Measurements from ENCODE around the gene TTC33. TPM values are rescaled to one million over a fixed set of nuclear protein-coding genes. Genes with fewer than 3 reads are reported as not detected.

TTC33 gene
- polyA plus RNA-seq, 3 donors from 2014 or later = 10.5 to 18.1 (median 11.2) TPM

GRCh38 chr5:40774623-40775022, 18.9 kb upstream of the TTC33 start:
- Mint-ChIP-seq H3K36me3 (peaks cover 4 to 24% (median 21%) of the 10 kb centered on the region in 3 donors), H3K4me1 (peaks cover 5 to 22% of the 10 kb centered on the region in 2 donors), H3K9me3 (no peaks in the 10 kb centered on the region), H3K27ac (no peak overlapping the region), H3K4me3 (no peak overlapping the region), H3K27me3 (ENCODE audit: low read depth in 3 of 3) (peaks cover 0 to 2% (median 0%) of the 10 kb centered on the region in 3 donors)
- no peak for DNase-seq

GRCh38 chr5:40770764-40771163, 15.0 kb upstream of the TTC33 start:
- H3K9me3 Mint-ChIP-seq = no peaks in the 10 kb centered on the region
- peaks cover 16 to 32% (median 25%) of the 10 kb centered on the region in 3 donors for H3K36me3 Mint-ChIP-seq
- DNase-seq = no peak
- H3K4me3 Mint-ChIP-seq = no peak overlapping the region
- peaks cover 0 to 5% (median 0%) of the 10 kb centered on the region in 3 donors for H3K27me3 Mint-ChIP-seq (ENCODE audit: low read depth in 3 of 3)
- peaks cover 0 to 4% of the 10 kb centered on the region in 2 donors for H3K4me1 Mint-ChIP-seq
- H3K27ac Mint-ChIP-seq = peak overlapping the region in 1 of 6 donors; percentile 28

GRCh38 chr5:40762705-40763104, 6.9 kb upstream of the TTC33 start:
- H3K9me3 Mint-ChIP-seq = no peaks in the 10 kb centered on the region
- H3K4me1 Mint-ChIP-seq = no peaks in the 10 kb centered on the region
- peaks cover 16 to 33% (median 19%) of the 10 kb centered on the region in 3 donors for H3K36me3 Mint-ChIP-seq
- DNase-seq = no peak
- no peak overlapping the region for H3K4me3 Mint-ChIP-seq
- H3K27me3 Mint-ChIP-seq (ENCODE audit: low read depth in 3 of 3) = peaks cover 0 to 3% (median under 1%) of the 10 kb centered on the region in 3 donors
- no peak overlapping the region for H3K27ac Mint-ChIP-seq

- no peak for DNase-seq
- Mint-ChIP-seq H3K9me3 (no peaks in the 10 kb centered on the region), H3K27ac (peak overlapping the region in 1 of 6 donors; percentile 31), H3K27me3 (ENCODE audit: low read depth in 3 of 3) (peaks cover 0 to 3% (median 2%) of the 10 kb centered on the region in 3 donors), H3K4me3 (peak overlapping the region in 1 of 5 donors; percentile 42), H3K4me1 (peaks cover 1 to 13% of the 10 kb centered on the region in 2 donors), H3K36me3 (peaks cover 0 to 12% (median 5%) of the 10 kb centered on the region in 3 donors)
These were observed 1.6 kb upstream of the TTC33 start for GRCh38 chr5:40757400-40757799.

- H3K27me3 Mint-ChIP-seq (ENCODE audit: low read depth in 3 of 3) = peaks cover 0 to 3% (median 2%) of the 10 kb centered on the region in 3 donors
- H3K4me1 Mint-ChIP-seq = peaks cover 5 to 26% of the 10 kb centered on the region in 2 donors
- no peaks in the 10 kb centered on the region for H3K9me3 Mint-ChIP-seq
- peak; percentile 51 to 56 (median 56) for DNase-seq
- H3K4me3 Mint-ChIP-seq = no peak overlapping the region
- peaks cover under 1 to 8% (median 6%) of the 10 kb centered on the region in 3 donors for H3K36me3 Mint-ChIP-seq
- H3K27ac Mint-ChIP-seq = no peak overlapping the region
These were observed 711 bp downstream of the TTC33 start for GRCh38 chr5:40755093-40755406.

- Mint-ChIP-seq H3K4me3 (no peak overlapping the region), H3K27me3 (ENCODE audit: low read depth in 3 of 3) (peaks cover 0 to 3% (median 2%) of the 10 kb centered on the region in 3 donors), H3K36me3 (peaks cover 0 to 8% (median 6%) of the 10 kb centered on the region in 3 donors), H3K4me1 (peaks cover 5 to 26% of the 10 kb centered on the region in 2 donors), H3K9me3 (no peaks in the 10 kb centered on the region), H3K27ac (no peak overlapping the region)
- DNase-seq = peak; percentile 5 to 34 (median 16)
These were observed 1.2 kb downstream of the TTC33 start for GRCh38 chr5:40754381-40755092.

- H3K9me3 Mint-ChIP-seq = no peaks in the 10 kb centered on the region
- peaks cover 8 to 24% (median 15%) of the 10 kb centered on the region in 3 donors for H3K36me3 Mint-ChIP-seq
- H3K27ac Mint-ChIP-seq = no peak overlapping the region
- H3K4me1 Mint-ChIP-seq = peaks cover 9 to 24% of the 10 kb centered on the region in 2 donors
- H3K4me3 Mint-ChIP-seq = no peak overlapping the region
- H3K27me3 Mint-ChIP-seq (ENCODE audit: low read depth in 3 of 3) = peaks cover 0 to 3% (median 1%) of the 10 kb centered on the region in 3 donors
- DNase-seq = no peak
These were observed 9.1 kb downstream of the TTC33 start for GRCh38 chr5:40746703-40747102.

- H3K9me3 Mint-ChIP-seq = peaks cover 0 to 2% (median 0%) of the 10 kb centered on the region in 6 donors
- H3K4me1 Mint-ChIP-seq = peaks cover 8 to 15% of the 10 kb centered on the region in 2 donors
- no peak overlapping the region for H3K4me3 Mint-ChIP-seq
- no peak for DNase-seq
- H3K36me3 Mint-ChIP-seq = peaks cover 21 to 42% (median 29%) of the 10 kb centered on the region in 3 donors
- H3K27me3 Mint-ChIP-seq (ENCODE audit: low read depth in 3 of 3) = peaks cover 0 to 5% (median 0%) of the 10 kb centered on the region in 3 donors
- H3K27ac Mint-ChIP-seq = no peak overlapping the region
These were observed 12.0 kb downstream of the TTC33 start for GRCh38 chr5:40743771-40744170.

GRCh38 chr5:40738502-40738901, 17.3 kb downstream of the TTC33 start:
- Mint-ChIP-seq H3K27ac (no peak overlapping the region), H3K27me3 (ENCODE audit: low read depth in 3 of 3) (peaks cover 0 to 4% (median 3%) of the 10 kb centered on the region in 3 donors), H3K36me3 (peaks cover 21 to 39% (median 26%) of the 10 kb centered on the region in 3 donors), H3K9me3 (peaks cover 0 to 2% (median 0%) of the 10 kb centered on the region in 6 donors), H3K4me3 (no peak overlapping the region), H3K4me1 (peaks cover 16 to 34% of the 10 kb centered on the region in 2 donors)
- DNase-seq = no peak

- Mint-ChIP-seq H3K9me3 (peaks cover 0 to 2% (median 0%) of the 10 kb centered on the region in 6 donors), H3K36me3 (peaks cover 16 to 26% (median 26%) of the 10 kb centered on the region in 3 donors), H3K27ac (no peak overlapping the region), H3K4me3 (no peak overlapping the region), H3K4me1 (peaks cover 24 to 47% of the 10 kb centered on the region in 2 donors), H3K27me3 (ENCODE audit: low read depth in 3 of 3) (peaks cover 0 to 3% (median 2%) of the 10 kb centered on the region in 3 donors)
- DNase-seq = peak; percentile 46 to 55 (median 54)
These were observed 19.5 kb downstream of the TTC33 start for GRCh38 chr5:40736103-40736875.

- Mint-ChIP-seq H3K36me3 (peaks cover 9 to 22% (median 19%) of the 10 kb centered on the region in 3 donors), H3K4me1 (peaks cover 24 to 48% of the 10 kb centered on the region in 2 donors), H3K27ac (peak overlapping the region in 2 of 6 donors; percentile 0 to 2), H3K4me3 (no peak overlapping the region), H3K27me3 (ENCODE audit: low read depth in 3 of 3) (peaks cover 0 to 3% (median 2%) of the 10 kb centered on the region in 3 donors), H3K9me3 (no peaks in the 10 kb centered on the region)
- DNase-seq = no peak
These were observed 20.2 kb downstream of the TTC33 start for GRCh38 chr5:40735609-40736008.

- peaks cover 0 to 3% (median 3%) of the 10 kb centered on the region in 3 donors for H3K27me3 Mint-ChIP-seq (ENCODE audit: low read depth in 3 of 3)
- DNase-seq = no peak
- H3K9me3 Mint-ChIP-seq = no peaks in the 10 kb centered on the region
- H3K36me3 Mint-ChIP-seq = peaks cover 4 to 19% (median 13%) of the 10 kb centered on the region in 3 donors
- H3K4me1 Mint-ChIP-seq = peaks cover 24 to 48% of the 10 kb centered on the region in 2 donors
- no peak overlapping the region for H3K4me3 Mint-ChIP-seq
- H3K27ac Mint-ChIP-seq = peak overlapping the region in 2 of 6 donors; percentile 1 to 2
These were observed 20.8 kb downstream of the TTC33 start for GRCh38 chr5:40734986-40735385.

GRCh38 chr5:40733879-40734563, 21.7 kb downstream of the TTC33 start:
- Mint-ChIP-seq H3K9me3 (no peaks in the 10 kb centered on the region), H3K4me3 (peak overlapping the region in 1 of 5 donors; percentile 67), H3K36me3 (peaks cover 4 to 14% (median 7%) of the 10 kb centered on the region in 3 donors), H3K27me3 (ENCODE audit: low read depth in 3 of 3) (peaks cover 0 to 3% (median 1%) of the 10 kb centered on the region in 3 donors), H3K4me1 (peaks cover 24 to 48% of the 10 kb centered on the region in 2 donors), H3K27ac (peak overlapping the region in 5 of 6 donors; percentile 2 to 73 (median 30))
- no peak for DNase-seq
